CD1c-positive myeloid dendritic cell (primary cell): ENCODE results near the gene DIP2C.
"Not testable (repeated sequence)": the region's sequence is repeated elsewhere in the genome, so short reads cannot be mapped to it uniquely, and the experiment has no call there.

Source experiments
- DNase-seq: peaks from one replicate; pipeline ENCODE4 v3.0.0-alpha.2; 2016; ENCODE audit errors: extremely low spot score

DIP2C gene

GRCh38 chr10:596131-596530 lies 93.3 kb downstream of the DIP2C start:
- DNase-seq: not testable (repeated sequence)

DNA sequence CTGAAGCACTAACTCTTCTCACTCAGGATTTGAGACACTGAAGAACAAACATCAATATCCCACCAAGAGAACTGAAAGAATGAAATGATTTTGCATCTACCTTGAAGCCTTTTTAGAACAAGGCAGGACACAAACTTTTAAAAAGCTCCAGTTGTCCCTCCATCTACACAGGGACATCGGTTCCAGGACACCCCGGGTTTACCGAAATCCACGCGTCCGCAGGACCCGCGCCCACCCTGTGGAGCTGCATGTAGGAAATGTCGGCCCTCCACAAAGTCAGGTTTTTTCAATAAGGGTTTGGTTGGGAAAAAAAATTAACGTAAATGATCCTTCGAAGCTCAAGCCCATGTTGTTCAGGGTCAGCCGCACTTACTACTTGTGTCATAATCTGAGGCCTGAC lies 94.0 kb downstream of the DIP2C start:
- DNase-seq: no peak

GRCh38 chr10:594584-595270 lies 94.7 kb downstream of the DIP2C start:
- no peak for DNase-seq

- DNase-seq: no peak
These were observed 95.5 kb downstream of the DIP2C start for GRCh38 chr10:593901-594457.

DNA sequence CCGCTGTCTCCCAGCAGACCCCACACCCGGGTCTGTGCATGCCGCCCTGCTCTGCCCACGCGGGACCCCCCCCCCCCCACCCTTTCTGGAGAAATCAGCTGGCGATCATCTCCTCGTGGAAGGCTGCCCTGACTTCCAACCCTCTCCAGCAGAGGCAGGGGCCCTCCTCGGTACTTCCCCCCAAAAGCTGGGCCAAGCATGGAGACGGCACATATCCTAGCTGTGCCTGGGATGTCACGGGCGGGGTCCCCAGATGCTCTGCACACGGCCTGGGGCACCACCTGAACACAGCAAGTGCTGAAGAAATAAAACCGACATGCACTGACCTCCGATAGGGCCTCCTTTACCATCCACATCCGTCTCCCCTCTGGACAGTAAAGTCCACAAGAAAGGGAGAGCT lies 96.0 kb downstream of the DIP2C start:
- DNase-seq: no peak

DNA sequence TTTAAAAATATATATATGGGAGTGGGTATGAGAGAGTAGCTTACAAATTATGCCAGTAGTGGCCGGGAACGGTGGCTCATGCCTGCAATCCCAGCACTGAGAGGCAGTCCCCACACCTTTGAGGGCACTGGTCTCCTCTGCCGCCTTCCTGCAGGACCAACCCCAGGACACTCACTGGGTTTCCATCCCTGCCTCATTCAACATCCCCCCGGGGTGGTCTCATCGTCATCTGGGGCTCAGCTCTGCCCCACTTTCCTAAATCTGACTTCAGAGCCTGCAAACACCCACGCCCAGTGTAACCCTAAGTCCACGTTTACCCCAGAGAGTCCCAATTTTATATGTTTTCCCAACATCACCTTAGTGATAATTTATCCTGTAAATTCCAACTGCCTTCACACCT lies 96.5 kb downstream of the DIP2C start:
- no peak for DNase-seq

DNA sequence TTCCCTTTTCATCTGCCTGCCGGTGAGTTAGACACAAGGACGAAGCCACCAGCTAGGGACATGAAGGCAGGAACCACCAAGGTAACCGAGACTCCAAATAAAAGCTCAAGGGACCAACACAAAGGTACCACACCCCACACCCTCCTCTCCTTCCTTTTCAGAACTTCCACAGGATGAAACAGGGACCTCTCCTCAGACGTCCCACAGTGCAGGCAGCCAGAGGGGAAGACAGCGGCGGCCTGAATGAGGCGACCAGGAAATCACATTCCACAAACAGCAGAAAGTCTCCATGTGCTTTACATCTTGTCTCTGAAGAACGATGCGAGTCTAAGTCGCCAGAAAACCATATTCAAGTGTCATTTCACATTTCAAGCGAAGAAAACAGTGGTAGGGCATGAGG lies 97.8 kb downstream of the DIP2C start:
- DNase-seq: no peak

GRCh38 chr10:590721-591120 lies 98.7 kb downstream of the DIP2C start:
- DNase-seq: no peak

GRCh38 chr10:589961-590680 lies 99.3 kb downstream of the DIP2C start:
- no peak for DNase-seq

DNA sequence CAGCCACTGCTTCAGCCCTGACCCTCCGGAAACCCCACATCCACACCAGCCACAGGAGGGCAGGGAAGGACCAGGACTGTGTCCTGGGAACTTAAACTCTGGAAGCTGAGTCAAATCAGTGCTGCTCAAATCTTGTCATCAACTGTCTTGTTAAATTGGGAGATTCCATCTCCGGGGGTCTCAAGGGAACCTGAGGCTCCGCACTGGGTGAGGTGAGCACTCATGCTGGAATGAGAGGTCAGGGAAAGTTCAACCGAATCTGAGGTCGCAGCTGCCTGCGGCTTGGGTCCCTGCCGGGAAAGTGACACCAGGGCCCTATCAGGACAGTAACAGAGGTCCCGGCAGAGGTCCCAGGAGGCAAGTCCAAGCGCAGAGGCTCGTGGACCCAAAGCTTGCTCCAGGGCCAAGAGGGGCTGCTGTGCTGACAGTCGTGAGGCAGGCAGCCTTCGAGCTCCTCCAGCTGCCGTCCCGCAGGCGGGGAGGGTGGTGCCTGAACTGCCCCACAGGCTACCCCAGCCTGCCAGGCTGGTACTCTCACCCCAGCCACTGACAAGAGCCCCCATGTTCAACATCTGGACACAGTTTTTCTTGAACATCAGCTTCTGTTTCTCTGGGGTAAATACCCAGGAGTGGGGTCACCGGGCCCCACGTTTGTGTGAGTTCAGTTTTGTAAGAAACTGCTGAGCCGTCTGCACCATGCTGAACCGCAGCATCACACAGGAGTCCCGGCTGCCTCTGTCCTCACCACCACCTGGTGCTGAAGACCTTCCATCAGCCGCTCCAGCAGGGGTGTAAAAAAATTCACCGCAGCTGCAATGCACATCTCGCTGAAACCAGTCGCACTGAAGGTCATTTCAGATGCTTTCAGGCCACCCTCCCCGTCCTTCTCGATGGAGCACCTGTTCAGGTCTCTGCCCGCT lies 101.0 kb downstream of the DIP2C start:
- no peak for DNase-seq

GRCh38 chr10:586716-587115 lies 102.8 kb downstream of the DIP2C start:
- DNase-seq: no peak

DNA sequence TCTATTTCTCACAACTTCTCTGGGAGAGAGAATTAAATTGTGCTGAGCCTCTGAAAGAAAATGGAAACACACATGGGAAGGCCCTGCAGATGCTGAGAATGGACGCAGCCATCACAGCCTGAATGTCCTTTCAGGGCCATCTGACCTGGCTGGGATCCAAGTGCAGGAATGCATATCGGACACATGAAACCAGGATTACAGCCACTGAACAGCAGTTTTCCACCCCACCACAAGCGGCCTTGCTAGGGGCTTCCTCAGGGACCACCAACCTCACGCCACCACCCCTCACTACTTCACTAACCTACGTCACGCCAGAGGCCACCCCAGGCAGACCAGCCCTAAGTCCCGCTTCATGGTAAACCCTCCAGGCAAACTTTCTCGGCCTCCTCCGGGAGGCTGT lies 103.3 kb downstream of the DIP2C start:
- DNase-seq: no peak

DNA sequence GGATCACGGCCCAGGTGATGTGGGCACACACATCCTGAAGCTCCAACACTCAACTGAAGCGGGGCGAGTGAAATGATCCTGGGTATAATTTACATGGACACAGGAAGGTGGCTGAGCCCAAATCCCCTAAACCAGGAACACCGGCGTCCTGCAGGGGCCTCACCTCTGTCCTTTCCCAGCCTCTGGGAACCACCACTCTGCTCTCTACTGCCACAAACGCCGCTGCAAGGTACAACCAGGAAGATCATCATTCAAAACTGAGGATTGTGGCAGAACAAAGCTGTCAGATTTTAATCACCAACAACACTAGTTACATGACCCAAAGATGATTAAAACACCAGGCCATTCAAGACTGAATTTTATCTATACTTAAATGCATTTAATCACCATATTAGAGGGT lies 104.0 kb downstream of the DIP2C start:
- no peak for DNase-seq

GRCh38 chr10:584497-585290 lies 104.8 kb downstream of the DIP2C start:
- DNase-seq: not testable (repeated sequence)

- no peak for DNase-seq
These were observed 106.0 kb downstream of the DIP2C start for GRCh38 chr10:583433-583832.

- DNase-seq: no peak
These were observed 107.6 kb downstream of the DIP2C start for GRCh38 chr10:581776-582330.

- DNase-seq: no peak
These were observed 108.7 kb downstream of the DIP2C start for GRCh38 chr10:580778-581177.

- DNase-seq: no peak
These were observed 113.4 kb downstream of the DIP2C start for GRCh38 chr10:576130-576465.

GRCh38 chr10:575402-576129 lies 113.9 kb downstream of the DIP2C start:
- no peak for DNase-seq

DNA sequence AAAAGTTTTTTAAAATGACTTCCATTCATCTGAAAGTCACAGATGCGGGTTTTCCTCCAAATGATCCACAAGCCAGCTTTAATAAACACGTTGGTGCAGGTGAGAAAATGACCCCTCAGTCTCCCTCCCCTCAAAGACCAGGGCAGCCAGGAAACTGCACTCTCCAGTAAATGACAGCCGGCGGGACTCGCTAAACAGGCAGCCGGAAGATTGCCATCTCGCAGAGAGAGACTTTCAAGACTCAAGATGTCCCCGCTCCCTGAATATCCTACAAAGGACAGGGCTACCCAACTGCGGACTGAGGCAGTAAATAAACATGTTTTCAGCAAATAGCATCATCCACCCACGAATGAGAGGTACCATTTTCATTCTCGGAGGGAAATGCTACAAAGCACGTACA lies 116.8 kb downstream of the DIP2C start:
- no peak for DNase-seq
